22Rv1 (cell line): ENCODE data around the gene SH3BP2.

ENCODE experiments used
- H3K27ac ChIP-seq: fragments of 450-650 bp; 2 replicates; pipeline ENCODE4 v1.5.1; 2017
- CTCF ChIP-seq: fragments of 450-650 bp; IDR thresholded peaks from 2 replicates; pipeline ENCODE4 v1.5.1; 2017; ENCODE audit warnings: mild to moderate bottlenecking
- ZFX ChIP-seq: fragments of 450-650 bp; IDR thresholded peaks from 2 replicates; pipeline ENCODE4 v1.6.1; 2017; ENCODE audit warnings: antibody characterized with exemption, borderline replicate concordance

Gene SH3BP2

GRCh38 chr4:2790583-2791517 lies 2.0 kb upstream of the SH3BP2 start:
- no peak overlapping the region for H3K27ac ChIP-seq
- no peak for TF ChIP-seq ZFX
- TF ChIP-seq CTCF = no peak

DNA sequence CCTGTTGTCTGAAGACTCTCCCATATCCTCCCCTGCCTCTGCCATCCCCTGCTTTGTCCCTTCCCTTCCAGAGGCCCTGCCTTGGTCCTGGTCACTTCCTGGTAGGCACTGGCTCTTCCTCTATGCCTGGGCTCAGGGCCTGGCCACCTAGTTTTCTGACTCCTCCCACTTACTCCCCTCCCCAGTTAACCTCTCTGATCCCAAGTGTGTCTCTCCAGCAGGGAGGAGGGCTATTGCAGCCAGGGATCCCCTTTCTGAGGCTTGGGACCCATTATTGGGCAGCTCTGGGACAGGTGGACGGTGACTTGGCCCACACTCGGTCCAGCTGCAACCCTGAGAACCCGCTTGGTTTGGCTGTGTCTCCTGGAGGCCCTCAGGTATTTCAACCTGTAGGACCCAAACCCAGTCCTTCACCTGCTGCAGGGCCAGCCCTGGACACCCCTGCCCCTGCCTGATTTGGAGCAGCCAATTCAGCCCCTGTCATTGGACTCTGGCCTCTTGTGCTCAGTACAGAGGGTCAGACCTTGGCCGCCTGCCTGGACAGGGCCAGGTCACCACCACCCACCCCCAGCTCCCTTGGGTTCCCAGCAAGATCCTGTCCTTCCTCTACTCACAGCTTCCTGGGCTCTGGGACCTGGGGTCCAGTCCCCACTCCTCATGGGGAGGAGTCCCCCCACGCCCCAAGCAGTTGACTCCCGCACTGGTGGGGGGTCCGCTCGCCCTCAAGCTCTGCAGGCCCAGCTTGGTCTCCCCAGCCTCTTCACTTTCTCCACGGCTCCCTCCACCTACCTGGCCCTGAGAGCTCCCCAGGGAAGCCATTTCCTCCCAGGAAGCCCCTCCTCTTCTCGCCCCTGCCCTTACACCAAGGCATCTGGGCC lies 1.1 kb upstream of the SH3BP2 start:
- TF ChIP-seq CTCF (no peak), ZFX (no peak)

GRCh38 chr4:2792396-2792710 lies 532 bp upstream of the SH3BP2 start:
- TF ChIP-seq ZFX (no peak), CTCF (no peak)
- no peak overlapping the region for H3K27ac ChIP-seq

More for the DNA sequence above, 1.1 kb upstream of the SH3BP2 start:
- H3K27ac ChIP-seq = no peak overlapping the region

GRCh38 chr4:2793586-2794485 lies 951 bp downstream of the SH3BP2 start:
- no peak overlapping the region for H3K27ac ChIP-seq

GRCh38 chr4:2794486-2795299 lies 1.8 kb downstream of the SH3BP2 start:
- H3K27ac ChIP-seq = no peak overlapping the region
- TF ChIP-seq CTCF (no peak), ZFX (no peak)

More at GRCh38 chr4:2793586-2794485, 951 bp downstream of the SH3BP2 start:
- TF ChIP-seq CTCF = no peak
- TF ChIP-seq ZFX = no peak

DNA sequence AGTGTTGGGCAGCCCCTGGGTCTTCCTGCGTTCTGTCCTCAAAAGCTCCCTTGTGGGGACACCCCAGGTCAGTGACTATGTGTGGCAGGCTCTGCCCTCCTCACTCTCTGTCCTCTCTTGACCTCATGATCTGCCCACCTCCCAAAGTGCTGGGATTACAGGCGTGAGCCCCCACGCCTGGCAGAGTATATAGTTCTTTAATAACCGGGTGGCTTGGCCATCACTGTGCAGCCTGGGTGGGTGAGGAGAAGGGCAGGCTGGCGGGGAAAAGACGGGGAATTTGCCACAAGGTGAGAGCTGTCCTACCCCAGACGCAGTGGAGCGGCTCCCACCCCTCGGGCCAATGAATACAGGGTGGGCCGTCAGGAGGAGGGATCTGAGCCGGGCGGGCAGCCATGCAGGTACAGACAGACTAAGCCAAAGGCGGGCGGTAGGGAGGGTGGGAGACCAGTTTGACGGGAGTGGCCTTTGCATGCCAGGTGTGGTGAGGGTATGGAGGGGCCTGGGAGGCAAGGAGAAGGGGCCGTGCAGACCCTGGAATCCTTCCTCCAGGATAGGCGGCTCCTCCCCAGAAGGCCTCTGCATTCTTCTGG lies 2.5 kb downstream of the SH3BP2 start:
- H3K27ac ChIP-seq = no peak overlapping the region
- TF ChIP-seq ZFX (no peak), CTCF (no peak)
